ENCODE results near the gene TLE6.
A peak's percentile ranks its signal among the peaks of the same experiment; 100 is the strongest.
"Not testable (repeated sequence)": the region's sequence is repeated elsewhere in the genome, so short reads cannot be mapped to it uniquely, and the experiment has no call there.

The TLE6 gene

DNA sequence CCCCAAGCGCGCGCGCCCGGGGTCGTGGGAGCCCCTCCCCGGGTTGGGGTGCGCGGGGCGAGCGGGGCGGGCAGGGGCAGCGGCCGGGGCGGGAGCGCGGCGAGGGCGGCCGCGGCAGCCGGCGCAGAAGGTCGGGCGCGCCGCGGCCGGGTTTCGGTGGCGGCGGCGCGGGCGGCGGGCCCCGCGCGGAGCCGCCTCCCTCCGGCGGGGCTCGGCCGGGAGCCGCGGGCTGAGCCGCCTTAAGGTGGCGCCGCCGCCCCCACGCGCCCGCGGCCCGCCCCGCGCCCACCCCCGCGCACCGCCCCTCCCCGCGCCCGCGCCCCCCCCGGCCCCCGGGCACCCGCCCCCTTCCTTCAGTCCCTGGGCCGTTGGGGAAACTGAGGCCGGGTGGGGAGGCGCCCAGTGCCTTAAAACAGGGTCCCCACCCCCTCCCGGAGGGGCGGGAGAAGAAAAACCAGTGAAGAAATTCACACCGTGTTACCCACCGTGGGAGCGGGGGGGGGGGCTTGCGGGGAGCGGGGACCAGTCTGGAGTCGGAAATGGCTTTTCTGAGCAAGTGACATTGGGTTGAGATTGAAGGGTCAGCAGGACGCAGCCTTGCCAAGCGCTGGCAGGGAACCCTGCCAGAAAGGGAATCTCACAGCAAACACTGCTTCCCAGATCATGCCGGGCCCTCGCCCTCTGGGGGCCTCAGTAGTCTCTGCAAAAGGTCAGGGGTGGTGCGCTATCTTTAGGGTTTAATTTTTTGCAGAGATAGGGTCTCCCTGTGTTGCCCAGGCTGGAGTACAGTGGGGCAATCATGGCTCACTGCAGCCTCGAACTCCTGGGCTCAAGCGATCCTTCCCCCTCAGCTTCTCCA is 51.9 kb downstream of the TLE6 start, which contains the start of gene TLE2:
TLE2 (minus strand) TSS at position 216 of the 859 bp plus-strand sequence. CDS start 376 bp downstream, outside the sequence.
- peak; percentile 13 for DNase-seq

DNA sequence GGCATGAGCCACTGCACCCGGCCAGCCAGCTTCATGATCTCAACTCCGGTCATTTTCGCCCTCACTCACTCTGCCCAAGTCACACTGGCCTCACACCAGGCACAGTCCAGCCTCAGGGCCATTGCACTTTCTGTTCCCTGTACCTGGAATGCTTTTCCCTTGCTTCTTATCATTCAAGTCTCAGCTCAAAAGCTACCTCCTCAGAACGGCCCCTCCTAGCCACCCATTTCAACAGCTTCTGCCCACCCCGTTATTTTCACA is 54.2 kb downstream of the TLE6 start:
- DNase-seq, result no peak

DNA sequence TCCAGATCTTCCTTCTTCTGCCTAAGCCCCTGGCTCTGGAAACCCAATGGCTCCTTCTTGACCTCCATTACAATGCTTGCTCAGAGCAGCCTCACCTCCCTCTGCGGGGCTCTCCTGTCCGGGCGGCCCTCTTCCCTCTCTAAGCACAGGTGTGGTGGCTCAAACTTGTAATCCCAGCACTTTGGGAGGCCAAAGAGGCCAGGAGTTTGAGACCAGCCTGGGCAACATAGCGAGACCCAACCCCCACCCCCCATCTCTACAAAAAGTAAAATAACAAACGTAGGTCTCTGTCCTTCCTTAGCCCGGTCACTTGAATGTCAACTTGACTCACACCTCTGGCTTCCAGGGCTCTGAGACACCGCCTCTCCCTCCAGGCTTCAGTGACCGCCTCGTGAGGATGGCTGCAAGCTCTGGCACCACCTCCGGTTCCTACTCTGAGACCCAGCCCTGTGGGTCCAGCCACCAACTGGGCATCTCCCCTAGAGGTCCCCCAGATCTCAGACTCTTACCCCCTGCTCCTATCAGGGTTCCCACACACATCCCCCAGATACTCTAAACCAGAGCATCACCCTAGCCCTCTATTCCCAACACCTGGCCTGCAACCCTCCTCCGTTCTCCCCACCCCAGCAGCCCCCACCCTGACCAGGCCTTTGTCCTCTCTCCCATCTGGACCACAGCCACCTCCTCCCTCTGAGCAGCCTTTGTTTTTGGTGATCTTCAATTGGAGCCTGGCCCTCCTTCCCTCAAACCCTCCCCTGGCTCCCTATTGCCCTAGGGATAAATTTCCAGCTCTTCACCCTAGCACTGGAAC is 56.4 kb downstream of the TLE6 start:
- DNase-seq, result no peak

DNA sequence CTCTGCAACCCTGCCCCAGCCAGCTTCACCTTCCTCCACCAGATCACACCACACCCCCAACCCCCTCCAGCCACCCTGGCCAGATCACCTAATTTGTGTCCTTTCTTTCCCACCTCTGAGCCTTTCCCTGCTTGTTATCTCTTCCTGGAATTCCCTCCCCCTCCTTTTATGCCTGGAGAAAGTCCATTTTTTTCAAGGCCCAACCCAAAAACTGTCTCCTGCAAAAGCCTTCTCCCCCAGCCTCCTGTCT is 57.0 kb downstream of the TLE6 start:
- no peak for DNase-seq

DNA sequence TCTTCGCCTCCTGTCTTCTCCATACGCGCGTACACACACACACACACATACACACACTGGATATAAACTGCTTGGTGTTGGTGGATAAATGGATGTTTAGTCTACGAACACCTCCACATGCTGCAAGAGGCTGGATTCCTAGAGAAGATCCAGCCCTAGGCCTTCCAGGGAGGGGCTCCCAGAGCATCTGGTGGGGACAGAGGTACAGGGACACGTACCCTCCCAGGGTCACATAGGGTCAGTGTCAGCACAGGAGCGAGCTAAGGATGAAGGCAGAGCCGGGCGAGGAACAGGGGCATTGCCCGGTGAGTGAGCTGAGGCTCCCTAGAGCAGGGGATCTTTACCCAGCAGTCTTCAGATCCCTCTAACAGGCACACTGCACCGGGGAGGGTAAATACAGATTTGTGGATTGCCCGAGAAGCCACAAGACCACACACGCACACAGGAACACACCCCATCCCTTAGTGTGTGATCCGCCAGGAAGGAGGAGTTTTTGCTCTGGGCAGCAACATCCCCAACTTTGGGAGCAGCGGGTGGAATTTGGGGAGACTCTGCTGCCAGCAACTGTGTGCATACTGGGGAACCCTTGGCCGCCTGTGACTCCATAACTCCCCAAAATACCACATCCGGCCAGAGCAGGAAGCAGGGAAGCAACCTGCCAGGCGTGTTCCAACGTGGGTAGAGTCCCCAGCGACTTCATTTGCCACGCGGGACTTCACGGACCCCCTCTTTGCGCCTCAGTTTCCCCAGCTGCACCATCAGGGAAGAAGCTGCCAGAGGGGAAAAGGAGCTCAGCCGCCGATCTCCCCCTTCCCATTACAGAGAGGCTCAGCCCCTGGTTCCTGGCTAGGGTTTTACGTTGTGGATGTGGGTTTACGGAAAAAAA is 57.5 kb downstream of the TLE6 start:
- no peak for DNase-seq

DNA sequence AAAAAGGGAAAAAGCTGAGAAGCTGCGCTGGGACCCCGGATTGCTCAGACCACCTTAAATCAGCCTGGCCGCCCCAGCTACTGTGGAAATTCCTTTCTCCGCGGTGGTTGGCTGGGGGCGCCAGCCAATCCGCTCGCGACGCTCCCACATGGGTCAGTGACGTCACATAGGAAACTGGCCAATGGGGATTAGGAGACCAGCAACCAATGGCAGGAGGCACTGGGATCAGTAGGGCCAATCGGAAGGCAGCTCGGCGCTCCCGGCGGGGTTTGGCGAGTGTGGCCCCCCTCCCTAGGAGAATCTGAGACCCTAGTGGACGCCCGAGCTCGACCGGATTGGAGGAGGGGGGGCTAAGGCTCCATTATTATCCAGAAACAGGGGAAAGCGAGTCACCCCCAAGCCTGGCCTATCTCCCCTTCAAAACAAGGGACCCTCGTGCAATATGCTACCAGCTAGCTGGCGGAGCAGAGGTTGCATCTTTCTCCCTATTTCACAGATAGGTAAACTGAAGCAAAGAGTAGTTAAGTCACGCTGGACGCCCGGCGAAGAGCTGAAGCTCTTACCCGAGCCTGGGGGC is 58.3 kb downstream of the TLE6 start:
- DNase-seq, result peak; percentile 99

DNA sequence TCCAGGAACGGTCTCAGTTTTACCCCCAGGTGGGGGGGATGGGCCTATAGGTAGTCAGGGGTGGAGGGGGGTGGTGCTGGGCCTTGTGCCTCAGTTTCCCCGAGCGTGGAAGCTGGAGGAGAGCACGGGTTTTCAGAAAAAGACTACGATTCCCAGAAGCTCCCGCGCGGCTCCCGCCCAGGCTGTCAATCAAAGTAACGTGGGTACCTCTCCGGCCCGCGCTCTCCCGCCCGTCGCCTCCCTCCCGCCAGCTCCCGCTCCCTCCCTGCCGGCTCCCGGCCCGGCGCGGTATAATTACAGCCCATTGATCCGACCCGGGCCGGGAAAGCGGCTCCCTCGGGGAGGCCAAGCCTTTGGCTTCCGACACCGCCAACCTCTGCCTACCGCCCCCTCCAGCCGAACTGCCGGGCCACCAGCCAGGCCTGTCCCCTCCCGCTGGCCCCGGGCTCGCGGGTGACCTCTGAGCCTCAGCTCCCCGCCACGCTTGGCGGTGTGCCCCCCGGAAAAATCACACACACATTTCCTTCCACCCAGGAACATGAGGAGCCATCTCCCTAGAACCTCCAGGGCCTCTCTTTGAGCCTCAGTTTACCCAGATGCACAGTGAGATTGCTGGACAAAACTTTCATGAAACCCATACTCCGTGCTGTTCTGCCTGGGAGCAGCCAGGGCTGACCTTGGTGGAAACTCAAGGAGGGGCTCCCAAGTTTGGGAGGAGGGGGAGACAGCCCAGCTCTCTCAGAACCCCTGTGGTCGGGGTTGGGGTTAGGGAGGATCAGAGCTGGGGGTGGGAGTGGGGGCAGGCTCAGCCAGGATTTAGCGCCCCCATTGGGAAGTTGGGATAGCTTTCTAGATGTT is 59.0 kb downstream of the TLE6 start:
- peak; percentile 93 for DNase-seq

DNA sequence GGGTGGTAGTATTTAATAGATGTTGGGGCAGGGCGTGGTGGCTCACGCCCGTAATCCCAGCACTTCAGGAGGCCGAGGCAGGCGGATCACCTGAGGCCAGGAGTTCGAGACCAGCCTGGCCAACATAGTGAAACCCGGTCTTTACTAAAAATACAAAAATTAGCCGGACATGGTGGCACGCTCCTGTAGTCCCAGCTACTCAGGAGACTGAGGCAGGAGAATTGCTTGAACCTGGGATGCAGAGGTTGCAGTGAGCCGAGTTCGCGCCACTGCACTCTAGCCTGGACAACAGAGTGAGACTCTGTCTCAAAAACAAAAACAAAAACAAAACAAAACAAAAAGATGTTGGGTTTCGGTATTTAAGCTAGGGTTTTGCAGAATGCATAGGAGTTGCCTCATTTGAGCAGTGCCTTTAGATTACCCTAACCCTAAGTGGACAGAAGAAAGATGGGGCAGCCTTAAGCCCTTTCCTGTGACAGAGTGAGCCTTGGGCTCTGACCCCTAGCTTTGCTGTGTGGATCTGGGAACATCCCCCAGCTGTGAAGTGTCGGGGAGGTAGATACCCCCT is 59.7 kb downstream of the TLE6 start:
- not testable (repeated sequence) for DNase-seq

DNA sequence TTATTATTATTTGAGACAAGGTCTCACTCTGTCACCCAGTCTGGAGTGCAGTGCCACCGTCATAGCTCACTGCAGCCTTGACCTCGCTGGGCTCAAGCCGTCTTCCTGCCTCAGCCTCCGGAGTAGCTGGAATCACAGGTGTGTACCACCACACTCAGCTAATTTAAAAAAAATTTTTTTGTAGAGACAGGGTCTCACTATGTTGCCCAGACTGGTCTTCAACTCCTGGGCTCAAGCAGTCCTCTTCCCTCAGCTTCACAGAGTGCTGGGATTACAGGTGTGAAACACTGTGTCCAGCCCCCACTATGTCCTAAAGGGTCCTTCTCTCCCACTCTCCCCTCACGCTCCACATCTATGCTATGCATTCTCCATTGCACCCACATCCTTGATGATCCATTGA is 60.9 kb downstream of the TLE6 start:
- no peak for DNase-seq

DNA sequence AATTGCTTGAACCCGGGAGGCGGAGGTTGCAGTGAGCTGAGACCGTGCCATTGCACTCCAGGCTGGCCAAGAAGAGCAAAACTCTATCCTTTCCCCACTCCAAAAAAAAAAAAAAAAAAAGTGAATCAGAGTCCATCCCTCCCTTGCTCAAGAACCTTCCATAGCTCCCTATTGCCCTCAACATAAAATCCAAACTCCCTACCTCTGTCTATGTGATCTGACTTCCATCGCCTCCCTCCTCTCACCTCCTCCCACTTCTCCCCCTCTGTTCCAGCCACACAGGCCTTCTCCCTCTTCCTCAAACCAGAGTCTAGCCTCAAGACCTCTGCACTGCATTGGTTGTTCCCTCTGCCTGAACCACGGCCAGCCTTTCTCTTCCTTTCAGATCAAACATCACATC is 61.8 kb downstream of the TLE6 start:
- no peak for DNase-seq

DNA sequence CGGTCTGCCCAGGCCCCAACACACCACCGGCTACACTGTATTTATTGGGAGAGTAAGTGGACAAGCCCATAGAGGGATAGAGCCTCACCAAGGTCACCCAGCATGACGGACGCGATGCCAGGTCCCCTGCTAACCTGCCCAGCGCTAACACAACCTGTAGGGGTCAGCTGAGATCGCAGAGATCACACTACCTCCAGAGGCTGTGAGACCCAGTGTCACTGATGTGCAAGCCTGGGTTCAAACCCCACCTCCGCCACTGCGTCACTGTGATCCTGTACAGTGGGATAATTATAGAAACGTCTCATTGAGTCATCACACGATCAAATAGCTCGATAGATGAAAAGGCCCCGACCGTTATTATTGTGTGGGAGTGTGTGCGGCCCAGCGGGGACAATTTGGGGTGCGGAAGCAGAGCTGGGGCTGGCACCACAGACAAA is 62.3 kb downstream of the TLE6 start:
- DNase-seq, result no peak

DNA sequence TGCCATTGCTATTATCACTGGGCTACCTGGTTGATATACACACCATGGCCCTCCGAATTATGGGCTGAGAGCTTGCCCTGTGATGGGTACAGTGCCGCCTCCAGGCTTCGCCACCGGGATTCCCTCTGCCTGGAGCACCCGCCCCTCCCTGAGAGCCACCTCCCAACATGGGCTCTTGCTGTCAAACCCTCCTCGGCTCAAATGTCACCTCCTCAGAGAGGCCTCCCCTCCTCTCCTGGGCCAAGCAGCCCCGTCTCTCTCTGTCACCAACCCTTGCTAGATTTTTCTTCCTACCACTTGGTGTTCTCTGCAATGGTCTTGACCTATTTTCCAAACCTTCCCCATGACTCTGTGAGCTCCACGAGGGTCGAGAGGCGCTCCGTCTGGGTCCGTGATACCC is 64.0 kb downstream of the TLE6 start:
- no peak for DNase-seq

DNA sequence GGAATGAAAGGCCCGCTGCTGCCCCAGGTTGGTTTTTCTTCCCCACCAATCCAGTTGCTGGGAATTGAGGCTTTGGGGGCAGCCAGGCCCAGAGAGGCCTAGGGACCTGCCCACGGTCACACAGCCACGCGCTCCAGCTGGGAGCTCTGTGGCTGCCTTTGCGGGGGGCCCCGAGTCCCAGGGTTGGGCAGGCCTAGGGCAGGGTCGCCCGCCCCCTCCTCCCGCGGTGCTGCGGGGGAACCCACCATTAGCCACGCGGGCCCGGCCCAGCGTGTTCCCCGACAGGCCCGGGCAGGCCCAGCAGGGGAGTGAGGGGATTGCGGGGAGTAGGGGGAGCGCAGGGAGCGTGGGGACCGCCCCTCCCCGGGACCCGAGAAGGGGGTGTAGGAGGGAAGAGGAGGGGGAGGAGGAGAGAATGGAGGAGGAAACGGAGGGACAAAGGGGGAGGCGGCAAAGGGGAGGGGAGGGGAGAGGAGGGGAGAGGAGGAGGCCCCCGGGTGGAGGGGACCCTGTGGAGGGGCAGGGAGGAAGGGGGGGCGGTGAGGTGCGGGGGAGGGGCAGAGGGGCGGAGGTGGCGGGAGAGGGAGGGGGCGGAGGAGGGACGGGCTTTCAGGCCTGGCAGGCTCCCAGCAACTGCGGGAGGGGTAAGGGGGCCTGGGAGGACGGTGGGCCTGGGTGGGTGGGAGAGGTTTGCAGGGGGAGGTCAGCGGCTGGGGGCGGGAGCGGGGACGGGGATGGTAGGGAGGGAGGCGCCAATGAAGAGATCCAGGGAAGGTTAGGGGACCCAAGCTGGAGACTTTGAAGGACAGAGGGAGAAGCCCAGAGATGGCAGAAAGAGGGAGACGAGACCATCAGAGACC is 64.6 kb downstream of the TLE6 start:
- DNase-seq, result no peak

DNA sequence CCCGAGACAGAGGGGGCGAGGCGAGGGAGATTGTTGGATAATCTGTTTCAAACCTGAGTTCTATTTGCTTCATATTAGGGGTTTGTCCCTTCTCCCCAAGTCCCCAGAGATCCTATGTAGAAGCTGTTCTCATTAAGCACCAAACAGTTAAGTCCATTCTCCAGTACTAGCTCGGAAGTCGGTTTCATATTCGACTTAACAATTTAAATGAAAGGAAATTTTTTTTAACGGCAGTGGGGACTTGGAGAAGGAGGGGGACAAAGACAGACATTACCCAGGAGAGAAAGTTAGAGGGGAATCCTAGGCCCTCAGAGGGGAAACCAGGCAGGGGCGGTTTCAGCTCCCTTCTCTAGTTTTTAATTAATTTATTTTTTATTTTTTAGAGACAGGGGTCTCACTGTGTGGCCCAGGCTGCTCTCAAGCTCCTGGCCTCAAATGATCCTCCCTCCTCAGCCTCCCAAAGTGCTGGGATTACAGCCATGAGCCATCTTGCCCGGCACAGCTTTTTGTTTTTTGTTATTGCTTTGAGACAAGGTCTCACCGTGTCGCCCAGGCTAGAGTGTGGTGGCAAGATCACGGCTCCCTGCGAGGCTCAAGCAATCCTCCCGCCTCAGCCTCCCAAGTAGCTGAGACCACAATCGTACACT is 65.4 kb downstream of the TLE6 start:
- DNase-seq, result no peak

Data from NCI-H1105 treated with DMSO at 0.1 percent for 48 hours (cell line).